T-helper 2 cell treated with Interferon-gamma antibody and Interleukin-4, amounts not matched to agents 5 μg/mL and 100 μg/mL, for 36 hours (primary cell): Measurements from ENCODE around the gene NME2.
A peak's percentile ranks its signal among the peaks of the same experiment; 100 is the strongest.

Experiments used
- DNase-seq: peaks from one replicate; pipeline ENCODE4 v3.0.0; 2021; ENCODE audit warnings: low spot score
- H3K27ac Mint-ChIP-seq: one replicate; pipeline ENCODE4 v1.8.0; 2021; ENCODE audit warnings: mild to moderate bottlenecking, mixed read lengths
- H3K27me3 Mint-ChIP-seq: one replicate; pipeline ENCODE4 v1.8.0; 2021; ENCODE audit warnings: low read depth, mixed read lengths
- H3K36me3 Mint-ChIP-seq: one replicate; pipeline ENCODE4 v1.8.0; 2021; ENCODE audit warnings: low read depth, mixed read lengths
- H3K4me1 Mint-ChIP-seq: one replicate; pipeline ENCODE4 v1.8.0; 2021; ENCODE audit warnings: low read depth, mixed read lengths
- H3K4me3 Mint-ChIP-seq: one replicate; pipeline ENCODE4 v1.8.0; 2022; ENCODE audit warnings: mild to moderate bottlenecking, moderate library complexity, mixed read lengths
- H3K9me3 Mint-ChIP-seq: one replicate; pipeline ENCODE4 v1.8.0; 2021; ENCODE audit warnings: mixed read lengths

NME2 gene

GRCh38 chr17:51200846-51201245 is 34.6 kb downstream of the NME2 start:
- H3K4me3 Mint-ChIP-seq: no peak overlapping the region
- no peaks in the 10 kb centered on the region for H3K9me3 Mint-ChIP-seq
- H3K27me3 Mint-ChIP-seq: no peaks in the 10 kb centered on the region
- peaks cover 8% of the 10 kb centered on the region for H3K4me1 Mint-ChIP-seq
- H3K27ac Mint-ChIP-seq: peak overlapping the region; percentile 89
- DNase-seq: no peak
- peaks cover 43% of the 10 kb centered on the region for H3K36me3 Mint-ChIP-seq

- H3K36me3 Mint-ChIP-seq: peaks cover 38% of the 10 kb centered on the region
Observed at GRCh38 chr17:51203838-51204237, 37.6 kb downstream of the NME2 start.

GRCh38 chr17:51214920-51215319 is 48.7 kb downstream of the NME2 start:
- H3K4me3 Mint-ChIP-seq: no peak overlapping the region
- H3K27ac Mint-ChIP-seq: no peak overlapping the region
- peaks cover 4% of the 10 kb centered on the region for H3K4me1 Mint-ChIP-seq
- H3K9me3 Mint-ChIP-seq: no peaks in the 10 kb centered on the region
- H3K27me3 Mint-ChIP-seq: no peaks in the 10 kb centered on the region
- no peak for DNase-seq
- peaks cover 24% of the 10 kb centered on the region for H3K36me3 Mint-ChIP-seq

More at GRCh38 chr17:51203838-51204237, 37.6 kb downstream of the NME2 start:
- H3K27me3 Mint-ChIP-seq: no peaks in the 10 kb centered on the region
- peaks cover 6% of the 10 kb centered on the region for H3K4me1 Mint-ChIP-seq
- H3K9me3 Mint-ChIP-seq: no peaks in the 10 kb centered on the region
- DNase-seq: no peak
- H3K4me3 Mint-ChIP-seq: no peak overlapping the region
- H3K27ac Mint-ChIP-seq: no peak overlapping the region

- Mint-ChIP-seq H3K27me3 (no peaks in the 10 kb centered on the region), H3K9me3 (no peaks in the 10 kb centered on the region), H3K27ac (peak overlapping the region; percentile 10), H3K36me3 (peaks cover 27% of the 10 kb centered on the region), H3K4me1 (peaks cover 5% of the 10 kb centered on the region), H3K4me3 (no peak overlapping the region)
- DNase-seq: no peak
Observed at GRCh38 chr17:51217946-51218345, 51.7 kb downstream of the NME2 start.

GRCh38 chr17:51221322-51221721 is 55.1 kb downstream of the NME2 start:
- Mint-ChIP-seq H3K4me1 (peaks cover 17% of the 10 kb centered on the region), H3K9me3 (no peaks in the 10 kb centered on the region), H3K4me3 (no peak overlapping the region), H3K27ac (no peak overlapping the region), H3K36me3 (peaks cover 35% of the 10 kb centered on the region), H3K27me3 (no peaks in the 10 kb centered on the region)
- no peak for DNase-seq
